Measurements from ENCODE around the gene MAPK8IP2. TPM values are rescaled to one million over a fixed set of nuclear protein-coding genes. Genes with fewer than 3 reads are reported as not detected.
"Not testable (repeated sequence)": the region's sequence is repeated elsewhere in the genome, so short reads cannot be mapped to it uniquely, and the experiment has no call there.

Gene MAPK8IP2
- total RNA-seq, 2 donors from 2014 or later: 0.50 to 0.65 TPM

DNA sequence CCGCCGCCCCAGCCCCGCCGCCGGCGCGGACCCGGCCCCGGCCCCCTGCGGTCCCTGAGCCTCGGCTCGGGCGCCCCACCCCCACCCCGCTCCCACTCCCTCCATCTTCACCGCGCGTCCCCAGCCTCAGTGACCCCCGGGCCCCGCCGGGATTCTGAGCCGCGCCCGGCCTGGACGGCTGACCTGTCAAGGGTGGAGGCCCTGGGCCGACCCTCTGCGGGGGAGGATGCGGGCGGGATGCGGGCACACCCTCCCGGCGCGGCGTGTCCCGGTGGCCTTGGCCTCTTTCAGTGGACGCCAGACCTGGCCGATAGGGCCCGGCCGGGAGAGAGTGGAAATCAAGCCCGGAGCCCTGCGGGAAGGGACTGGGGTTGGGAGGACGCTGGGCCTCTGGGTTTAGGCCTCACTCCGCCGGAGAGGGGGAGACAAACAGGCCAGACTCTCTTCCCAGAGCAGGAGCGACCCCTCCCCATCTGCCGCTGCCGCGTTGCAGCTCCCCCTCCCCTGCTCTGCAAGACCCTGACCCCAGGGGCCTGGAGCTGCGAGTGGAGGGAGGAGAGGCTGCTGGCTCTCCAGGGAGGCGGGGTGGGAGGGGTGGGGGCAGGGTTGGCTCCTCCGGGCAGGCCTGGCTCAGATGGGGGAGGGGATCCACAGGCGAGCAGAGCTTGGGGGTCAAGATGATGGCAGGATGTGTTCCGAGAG, 525 bp downstream of the MAPK8IP2 start:
- Mint-ChIP-seq H3K27me3 (peaks cover 27% of the 10 kb centered on the region), H3K4me3 (peak overlapping the region; percentile 44), H3K4me1 (no peaks in the 10 kb centered on the region), H3K36me3 (ENCODE audit: low read depth) (peaks cover 10% of the 10 kb centered on the region), H3K27ac (no peak overlapping the region), H3K9me3 (no peaks in the 10 kb centered on the region)
- ATAC-seq (replicated peaks): no peak

DNA sequence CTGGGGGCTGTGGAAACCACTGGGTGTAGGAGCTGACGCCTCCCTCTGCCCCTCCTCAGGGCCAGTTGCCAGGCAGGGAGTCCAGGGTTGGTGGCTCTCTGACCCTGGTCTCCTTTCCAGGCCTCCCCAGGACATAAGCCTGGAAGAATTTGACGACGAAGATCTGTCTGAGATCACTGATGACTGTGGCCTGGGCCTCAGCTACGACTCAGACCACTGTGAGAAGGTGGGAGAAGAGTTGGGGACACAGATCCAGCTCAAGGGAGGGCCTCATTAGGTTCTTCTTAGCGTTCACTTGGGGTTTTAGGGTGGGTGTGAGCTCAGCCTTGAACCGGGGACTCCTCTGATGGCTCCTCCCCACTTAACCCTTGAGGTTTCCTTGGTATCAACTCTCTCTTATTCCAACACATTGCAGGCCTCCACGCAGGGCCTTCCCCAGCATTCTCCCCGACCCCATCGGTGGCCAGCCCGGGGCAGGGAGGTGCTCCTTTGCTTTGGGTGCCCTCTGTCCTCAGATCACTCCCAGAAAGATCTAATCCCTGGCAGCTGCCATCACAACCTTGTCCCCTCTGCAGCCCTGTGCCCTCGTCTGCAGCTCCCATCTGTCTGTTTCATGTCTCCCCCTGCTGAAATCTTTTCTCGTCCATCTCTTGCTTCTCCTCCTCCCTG, 1.2 kb downstream of the MAPK8IP2 start:
- peaks cover 27% of the 10 kb centered on the region for H3K27me3 Mint-ChIP-seq
- peaks cover 10% of the 10 kb centered on the region for H3K36me3 Mint-ChIP-seq (ENCODE audit: low read depth)
- ATAC-seq (replicated peaks): no peak
- H3K4me3 Mint-ChIP-seq: peak overlapping the region; percentile 44
- no peak overlapping the region for H3K27ac Mint-ChIP-seq
- H3K4me1 Mint-ChIP-seq: no peaks in the 10 kb centered on the region
- H3K9me3 Mint-ChIP-seq: no peaks in the 10 kb centered on the region

DNA sequence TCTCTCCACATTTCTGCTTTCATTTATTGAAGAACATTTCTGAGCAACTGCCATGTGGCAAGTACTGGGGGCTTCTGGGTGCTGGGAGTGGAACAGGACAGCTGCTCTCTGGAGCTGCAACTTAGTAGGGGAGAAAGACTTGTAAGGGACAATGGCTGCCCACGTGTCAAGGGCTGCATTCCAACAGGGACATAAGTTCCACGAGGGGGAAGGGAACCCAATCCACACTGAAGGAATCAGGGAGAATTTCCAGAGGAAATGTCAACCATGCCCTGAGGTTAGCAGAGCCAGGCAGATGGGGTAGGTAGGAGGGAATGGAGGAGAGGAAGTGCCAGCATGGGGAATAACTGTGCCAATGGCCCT, 1.7 kb downstream of the MAPK8IP2 start:
- H3K27ac Mint-ChIP-seq: no peak overlapping the region
- H3K36me3 Mint-ChIP-seq (ENCODE audit: low read depth): peaks cover 10% of the 10 kb centered on the region
- H3K9me3 Mint-ChIP-seq: no peaks in the 10 kb centered on the region
- peak overlapping the region; percentile 44 for H3K4me3 Mint-ChIP-seq
- peaks cover 26% of the 10 kb centered on the region for H3K27me3 Mint-ChIP-seq
- H3K4me1 Mint-ChIP-seq: no peaks in the 10 kb centered on the region
- ATAC-seq (replicated peaks): no peak

DNA sequence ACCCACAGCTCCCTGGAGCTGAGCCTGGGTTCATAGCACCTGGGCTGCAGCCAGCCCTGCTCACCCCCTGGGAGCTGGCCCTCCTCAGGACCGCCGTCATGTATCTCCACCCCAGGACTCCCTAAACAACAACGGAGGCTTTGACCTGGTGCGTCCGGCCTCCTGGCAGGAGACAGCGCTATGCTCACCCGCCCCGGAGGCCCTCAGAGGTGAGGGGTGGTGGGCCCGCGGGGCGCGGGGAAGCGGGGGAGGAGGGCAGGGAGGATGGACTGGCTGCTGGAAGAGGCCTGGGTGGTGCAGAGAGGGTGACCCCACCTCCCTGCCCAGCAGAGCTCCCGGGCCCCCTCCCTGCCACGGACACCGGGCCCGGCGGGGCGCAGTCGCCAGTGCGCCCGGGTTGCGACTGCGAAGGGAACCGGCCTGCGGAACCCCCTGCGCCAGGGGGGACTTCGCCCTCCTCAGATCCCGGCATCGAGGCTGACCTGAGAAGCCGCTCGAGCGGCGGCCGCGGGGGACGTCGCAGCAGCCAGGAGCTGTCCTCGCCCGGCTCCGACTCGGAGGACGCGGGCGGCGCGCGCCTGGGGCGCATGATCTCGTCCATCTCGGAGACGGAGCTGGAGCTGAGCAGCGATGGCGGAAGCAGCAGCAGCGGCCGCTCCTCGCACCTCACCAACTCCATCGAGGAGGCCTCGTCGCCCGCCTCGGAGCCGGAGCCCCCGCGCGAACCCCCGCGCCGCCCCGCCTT, 3.1 kb downstream of the MAPK8IP2 start:
- Mint-ChIP-seq H3K27me3 (peaks cover 29% of the 10 kb centered on the region), H3K36me3 (ENCODE audit: low read depth) (peaks cover 10% of the 10 kb centered on the region), H3K4me3 (no peak overlapping the region)

DNA sequence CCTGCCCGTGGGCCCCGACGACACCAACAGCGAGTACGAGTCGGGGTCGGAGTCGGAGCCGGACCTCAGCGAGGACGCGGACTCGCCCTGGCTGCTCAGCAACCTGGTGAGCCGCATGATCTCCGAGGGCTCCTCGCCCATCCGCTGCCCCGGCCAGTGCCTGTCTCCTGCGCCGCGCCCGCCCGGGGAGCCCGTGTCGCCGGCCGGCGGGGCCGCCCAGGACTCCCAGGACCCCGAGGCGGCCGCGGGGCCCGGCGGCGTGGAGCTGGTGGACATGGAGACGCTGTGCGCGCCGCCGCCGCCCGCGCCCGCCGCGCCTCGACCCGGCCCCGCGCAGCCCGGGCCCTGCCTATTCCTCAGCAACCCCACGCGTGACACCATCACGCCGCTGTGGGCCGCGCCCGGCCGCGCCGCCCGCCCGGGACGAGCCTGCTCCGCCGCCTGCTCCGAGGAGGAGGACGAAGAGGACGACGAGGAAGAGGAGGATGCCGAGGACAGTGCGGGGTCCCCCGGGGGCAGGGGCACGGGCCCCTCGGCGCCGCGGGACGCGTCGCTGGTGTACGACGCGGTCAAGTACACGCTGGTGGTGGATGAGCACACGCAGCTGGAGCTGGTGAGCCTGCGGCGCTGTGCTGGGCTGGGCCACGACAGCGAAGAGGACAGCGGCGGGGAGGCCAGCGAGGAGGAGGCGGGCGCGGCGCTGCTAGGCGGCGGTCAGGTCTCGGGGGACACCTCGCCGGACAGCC, 3.8 kb downstream of the MAPK8IP2 start:
- no peaks in the 10 kb centered on the region for H3K9me3 Mint-ChIP-seq
- peaks cover 31% of the 10 kb centered on the region for H3K27me3 Mint-ChIP-seq
- no peak overlapping the region for H3K4me3 Mint-ChIP-seq
- no peak for ATAC-seq (replicated peaks)
- no peaks in the 10 kb centered on the region for H3K4me1 Mint-ChIP-seq
- peaks cover 10% of the 10 kb centered on the region for H3K36me3 Mint-ChIP-seq (ENCODE audit: low read depth)
- H3K27ac Mint-ChIP-seq: no peak overlapping the region

More for the DNA sequence above, 3.1 kb downstream of the MAPK8IP2 start:
- no peak for ATAC-seq (replicated peaks)
- Mint-ChIP-seq H3K4me1 (no peaks in the 10 kb centered on the region), H3K27ac (no peak overlapping the region), H3K9me3 (no peaks in the 10 kb centered on the region)

DNA sequence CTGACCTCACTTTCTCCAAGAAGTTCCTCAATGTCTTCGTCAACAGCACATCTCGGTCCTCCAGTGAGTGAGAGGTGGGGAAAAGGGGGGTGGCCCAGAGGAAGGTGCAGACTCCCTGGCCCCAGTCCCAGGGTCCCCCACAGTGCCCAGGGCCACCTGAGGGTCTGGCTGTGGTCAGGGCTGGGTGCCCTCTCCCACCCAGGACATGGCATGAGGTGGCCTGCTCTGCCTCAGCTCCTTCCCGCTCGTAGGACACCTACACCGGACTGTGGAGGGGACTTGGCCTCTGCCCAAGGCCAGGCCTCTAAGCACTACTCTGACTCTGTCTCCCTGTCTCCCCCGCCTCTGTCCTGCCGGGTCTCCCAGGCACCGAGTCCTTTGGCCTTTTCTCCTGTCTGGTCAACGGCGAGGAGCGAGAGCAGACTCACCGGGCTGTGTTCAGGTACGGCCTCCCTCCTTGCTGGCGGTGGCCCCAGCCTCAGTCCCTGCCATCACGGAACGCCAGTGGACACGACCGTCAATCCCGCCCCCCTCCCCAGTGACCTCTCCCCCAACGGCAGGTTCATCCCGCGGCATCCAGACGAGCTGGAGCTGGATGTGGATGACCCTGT, 4.5 kb downstream of the MAPK8IP2 start:
- Mint-ChIP-seq H3K9me3 (no peaks in the 10 kb centered on the region), H3K27ac (no peak overlapping the region), H3K4me3 (no peak overlapping the region), H3K4me1 (no peaks in the 10 kb centered on the region), H3K36me3 (ENCODE audit: low read depth) (peaks cover 10% of the 10 kb centered on the region), H3K27me3 (peaks cover 30% of the 10 kb centered on the region)
- no peak for ATAC-seq (replicated peaks)

DNA sequence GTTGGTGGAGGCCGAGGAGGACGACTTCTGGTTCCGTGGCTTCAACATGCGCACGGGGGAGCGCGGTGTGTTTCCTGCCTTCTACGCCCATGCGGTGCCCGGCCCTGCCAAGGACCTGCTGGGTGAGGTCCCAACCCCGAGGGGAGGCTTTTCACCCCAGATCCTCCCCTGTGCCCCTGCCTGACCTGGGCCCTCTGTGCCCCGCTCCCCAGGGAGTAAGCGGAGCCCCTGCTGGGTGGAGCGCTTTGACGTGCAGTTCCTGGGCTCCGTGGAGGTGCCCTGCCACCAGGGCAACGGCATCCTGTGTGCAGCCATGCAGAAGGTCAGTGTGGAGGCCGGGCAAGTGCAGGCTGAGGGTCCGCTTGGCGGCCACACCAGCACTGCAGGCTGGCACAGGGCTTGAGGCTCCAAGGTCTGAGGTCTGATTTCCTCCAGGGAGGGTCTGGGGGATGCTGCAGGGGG, 5.1 kb downstream of the MAPK8IP2 start:
- H3K36me3 Mint-ChIP-seq (ENCODE audit: low read depth): peaks cover 10% of the 10 kb centered on the region
- no peaks in the 10 kb centered on the region for H3K4me1 Mint-ChIP-seq
- peaks cover 32% of the 10 kb centered on the region for H3K27me3 Mint-ChIP-seq

DNA sequence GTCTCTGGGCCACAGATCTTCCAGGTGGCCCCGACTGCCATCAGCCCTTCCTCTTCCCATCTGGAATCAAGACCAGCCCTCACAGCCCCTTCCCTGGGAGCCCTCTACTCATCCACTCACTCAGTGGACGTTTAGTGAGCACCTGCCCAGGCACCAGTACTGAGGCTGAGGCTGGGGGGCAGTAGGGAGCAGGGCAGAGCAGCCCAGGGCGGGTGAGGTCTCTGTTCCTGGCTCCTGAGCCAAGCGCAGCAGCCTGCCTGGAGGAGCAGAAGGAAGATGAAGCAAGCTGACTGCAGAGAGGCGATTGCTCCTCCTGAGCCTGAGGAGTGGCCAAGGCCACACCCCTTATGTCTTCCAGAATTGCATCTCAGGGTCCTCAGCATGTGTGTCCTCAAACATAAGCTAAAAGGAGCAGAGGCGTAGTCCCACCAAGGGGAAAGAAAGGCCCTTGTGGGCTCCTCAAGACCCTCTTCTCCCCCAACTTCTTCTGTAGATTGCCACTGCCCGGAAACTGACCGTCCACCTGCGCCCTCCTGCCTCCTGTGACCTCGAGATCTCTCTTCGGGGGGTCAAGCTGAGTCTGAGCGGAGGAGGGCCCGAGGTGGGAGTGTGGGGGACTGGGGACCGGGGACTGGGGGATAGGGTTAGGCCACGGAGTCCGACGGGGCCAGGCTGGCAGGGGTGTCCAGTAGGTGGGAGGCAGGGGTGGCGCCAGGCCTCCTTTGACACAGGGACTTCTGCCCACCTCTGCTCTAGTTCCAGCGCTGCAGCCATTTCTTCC, 5.8 kb downstream of the MAPK8IP2 start:
- H3K4me3 Mint-ChIP-seq: no peak overlapping the region
- H3K4me1 Mint-ChIP-seq: no peaks in the 10 kb centered on the region
- ATAC-seq (replicated peaks): no peak
- H3K9me3 Mint-ChIP-seq: no peaks in the 10 kb centered on the region
- peaks cover 10% of the 10 kb centered on the region for H3K36me3 Mint-ChIP-seq (ENCODE audit: low read depth)
- H3K27me3 Mint-ChIP-seq: peaks cover 32% of the 10 kb centered on the region
- H3K27ac Mint-ChIP-seq: no peak overlapping the region

More for the DNA sequence above, 5.1 kb downstream of the MAPK8IP2 start:
- Mint-ChIP-seq H3K4me3 (no peak overlapping the region), H3K9me3 (no peaks in the 10 kb centered on the region), H3K27ac (no peak overlapping the region)
- no peak for ATAC-seq (replicated peaks)

DNA sequence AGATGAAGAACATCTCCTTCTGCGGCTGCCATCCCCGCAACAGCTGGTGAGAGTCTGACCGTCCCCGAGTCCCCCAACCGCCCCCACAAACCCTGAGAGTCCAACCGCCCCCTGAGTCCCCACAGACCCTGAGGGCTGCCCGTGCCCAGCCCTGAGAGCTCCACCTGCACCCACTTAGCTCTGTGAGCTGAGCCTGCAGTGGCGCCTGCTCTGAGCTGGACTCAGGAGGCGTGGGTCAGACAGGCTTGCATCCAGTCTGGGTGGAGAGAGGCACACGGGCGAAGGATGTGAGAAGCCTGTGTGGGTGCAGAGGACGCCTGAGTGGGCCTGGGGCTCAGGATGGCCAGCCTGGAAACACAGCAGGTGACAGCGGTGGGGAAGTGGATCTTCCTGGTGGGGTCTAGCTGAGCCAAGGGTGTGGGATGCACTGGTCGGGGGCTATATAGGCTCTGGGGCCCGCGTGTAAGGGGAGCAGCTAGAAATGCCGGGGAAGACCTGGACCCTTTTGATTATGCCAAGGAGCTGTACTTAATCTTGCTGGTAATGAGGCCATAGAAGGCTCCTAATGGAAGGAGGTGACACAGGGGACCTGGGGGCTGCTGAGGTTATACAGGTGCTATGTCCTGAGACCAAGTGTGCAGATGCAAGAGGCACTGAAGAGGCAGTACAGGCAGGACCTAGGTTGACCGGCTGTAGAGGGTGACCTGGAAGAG, 6.5 kb downstream of the MAPK8IP2 start:
- no peaks in the 10 kb centered on the region for H3K4me1 Mint-ChIP-seq
- H3K27me3 Mint-ChIP-seq: peaks cover 26% of the 10 kb centered on the region
- H3K9me3 Mint-ChIP-seq: no peaks in the 10 kb centered on the region
- no peak for ATAC-seq (replicated peaks)
- no peak overlapping the region for H3K4me3 Mint-ChIP-seq
- H3K27ac Mint-ChIP-seq: no peak overlapping the region
- peaks cover 3% of the 10 kb centered on the region for H3K36me3 Mint-ChIP-seq (ENCODE audit: low read depth)

DNA sequence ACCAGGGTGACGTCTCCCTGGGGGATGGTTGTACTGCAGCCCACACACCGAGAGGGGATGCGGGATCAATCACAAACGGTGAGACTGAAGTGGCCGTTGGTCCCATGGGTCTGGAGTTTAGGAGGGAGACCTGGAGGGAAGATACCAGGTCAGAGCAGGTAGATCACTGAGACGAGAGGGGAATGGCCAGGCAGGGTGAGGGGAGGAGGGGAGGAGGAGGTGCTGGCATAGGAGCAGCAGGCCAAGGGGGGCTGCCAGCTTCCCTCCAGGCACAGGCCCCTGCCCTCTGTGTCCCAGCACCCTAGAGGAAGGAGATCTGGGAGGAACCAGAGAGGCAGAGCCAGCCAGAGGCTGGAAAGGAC, 7.0 kb downstream of the MAPK8IP2 start:
- Mint-ChIP-seq H3K27ac (no peak overlapping the region), H3K4me3 (no peak overlapping the region), H3K27me3 (peaks cover 21% of the 10 kb centered on the region), H3K9me3 (no peaks in the 10 kb centered on the region), H3K4me1 (no peaks in the 10 kb centered on the region), H3K36me3 (ENCODE audit: low read depth) (no peaks in the 10 kb centered on the region)
- ATAC-seq (replicated peaks): no peak

DNA sequence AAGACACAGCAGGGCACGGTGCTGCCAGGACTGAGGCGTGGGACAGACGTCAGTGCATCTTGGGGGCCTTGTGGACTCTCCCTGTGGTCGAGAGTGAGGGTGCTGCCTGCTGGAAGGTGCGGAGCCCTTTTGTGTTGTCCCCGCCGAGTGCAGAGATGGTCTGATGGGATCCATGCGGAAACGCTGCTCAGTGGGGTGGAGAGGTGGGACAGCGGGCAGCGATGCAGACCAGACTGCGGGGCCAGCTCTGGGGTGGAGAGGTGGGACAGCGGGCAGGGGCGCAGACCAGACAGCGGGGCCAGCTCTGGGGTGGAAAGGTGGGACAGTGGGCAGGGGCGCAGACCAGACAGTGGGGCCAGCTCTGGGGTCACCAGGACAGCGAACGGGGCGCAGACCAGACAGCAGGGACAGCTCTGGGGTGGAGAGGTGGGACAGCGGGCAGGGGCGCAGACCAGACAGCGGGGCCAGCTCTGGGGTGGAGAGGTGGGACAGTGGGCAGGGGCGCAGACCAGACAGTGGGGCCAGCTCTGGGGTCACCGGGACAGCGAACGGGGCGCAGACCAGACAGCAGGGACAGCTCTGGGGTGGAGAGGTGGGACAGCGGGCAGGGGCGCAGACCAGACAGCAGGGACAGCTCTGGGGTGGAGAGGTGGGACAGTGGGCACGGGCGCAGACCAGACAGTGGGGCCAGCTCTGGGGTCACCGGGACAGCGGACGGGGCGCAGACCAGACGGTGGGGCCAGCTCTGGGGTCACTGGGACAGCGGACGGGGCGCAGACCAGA, 7.7 kb downstream of the MAPK8IP2 start:
- not testable (repeated sequence) for H3K4me3 Mint-ChIP-seq; H3K27ac Mint-ChIP-seq; H3K9me3 Mint-ChIP-seq; ATAC-seq (replicated peaks); H3K36me3 Mint-ChIP-seq (ENCODE audit: low read depth); H3K4me1 Mint-ChIP-seq
- H3K27me3 Mint-ChIP-seq: peaks cover 15% of the 10 kb centered on the region

DNA sequence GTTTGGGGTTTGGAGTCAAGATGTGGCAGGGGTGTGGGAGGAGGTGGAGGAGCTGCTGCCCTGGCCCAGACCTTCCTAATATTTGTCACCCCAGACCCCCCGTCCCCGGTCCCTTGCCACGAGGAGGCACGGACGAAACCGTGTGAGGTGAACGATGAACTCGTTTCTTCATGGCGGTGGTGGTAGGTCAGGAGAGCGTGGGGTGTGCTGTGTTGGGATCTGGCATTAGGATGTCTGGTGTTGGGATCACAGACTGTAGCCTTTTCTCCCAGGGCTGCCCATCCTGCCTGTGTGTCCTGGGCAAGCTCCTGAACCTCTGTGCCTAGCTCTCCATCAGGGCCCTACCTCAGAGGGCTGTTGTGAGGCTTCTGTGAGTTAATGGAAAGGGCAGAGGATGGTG, 8.4 kb downstream of the MAPK8IP2 start:
- ATAC-seq (replicated peaks): no peak
- Mint-ChIP-seq H3K27me3 (peaks cover 15% of the 10 kb centered on the region), H3K27ac (no peak overlapping the region), H3K4me1 (no peaks in the 10 kb centered on the region), H3K36me3 (ENCODE audit: low read depth) (no peaks in the 10 kb centered on the region), H3K9me3 (no peaks in the 10 kb centered on the region), H3K4me3 (no peak overlapping the region)
